ENCODE data around the gene ANKRD50. TPM values are rescaled to one million over a fixed set of nuclear protein-coding genes. Genes with fewer than 3 reads are reported as not detected.

Gene ANKRD50
- total RNA-seq, 1 donor from 2014 or later: 29.4 TPM

DNA sequence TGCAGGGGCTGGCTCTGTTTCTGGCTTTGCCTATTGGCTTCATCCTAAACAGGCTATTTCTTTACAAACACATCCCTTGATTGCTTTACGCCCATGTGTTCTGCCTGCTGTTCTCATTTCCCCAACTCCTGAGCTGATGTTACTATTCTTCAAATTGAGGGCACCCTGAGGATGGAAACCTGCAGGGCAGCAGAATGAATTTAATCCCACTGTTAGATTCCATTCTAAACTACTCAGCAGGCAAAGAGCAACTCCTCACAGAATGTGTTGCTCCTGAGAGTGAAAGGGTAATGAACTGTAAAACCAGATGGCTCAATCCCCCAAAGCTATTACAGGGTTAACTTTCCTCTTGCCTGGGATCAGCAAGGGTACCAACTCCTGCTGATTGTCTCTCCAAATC lies 75.7 kb downstream of the ANKRD50 start:
- H3K27ac Mint-ChIP-seq (ENCODE audit: unreplicated experiment): no peak overlapping the region
- Histone ChIP-seq H3K9ac (ENCODE audit: low read length) (no peak overlapping the region), H3K4me1 (ENCODE audit: insufficient read depth, low read length) (peaks cover 5% of the 10 kb centered on the region), H3K9me3 (ENCODE audit: insufficient read depth, low read depth, low read length) (no peaks in the 10 kb centered on the region), H3K36me3 (ENCODE audit: insufficient read depth, low read length) (no peaks in the 10 kb centered on the region), H3K27me3 (ENCODE audit: insufficient read depth, low read length) (no peaks in the 10 kb centered on the region), H4K20me1 (ENCODE audit: insufficient read depth, low read length) (no peaks in the 10 kb centered on the region), H2AFZ (ENCODE audit: low read depth, low read length) (no peak overlapping the region), H3K4me2 (ENCODE audit: low read length) (no peak overlapping the region), H3K79me2 (ENCODE audit: insufficient read depth, low read length) (no peaks in the 10 kb centered on the region), H3K4me3 (ENCODE audit: insufficient read depth, low read depth, low read length) (no peak overlapping the region), H3K27ac (ENCODE audit: low read depth, low read length) (no peak overlapping the region)
- no peaks in the 10 kb centered on the region for H3K27me3 Mint-ChIP-seq (ENCODE audit: low read depth, unreplicated experiment)
- TF ChIP-seq CTCF (IDR thresholded peaks at IDR 0.05; ENCODE audit: insufficient read depth, low read depth, low read length): no peak
- TF ChIP-seq EZH2 (IDR thresholded peaks at IDR 0.05; ENCODE audit: insufficient read depth, low read length): no peak
- H3K4me3 Mint-ChIP-seq (ENCODE audit: unreplicated experiment): no peak overlapping the region
- H3K36me3 Mint-ChIP-seq (ENCODE audit: low read depth, unreplicated experiment): peaks cover 4% of the 10 kb centered on the region
- FAIRE-seq: no peak
- peak; percentile 6 for DNase-seq (ENCODE audit: low read depth)
- peaks cover 9% of the 10 kb centered on the region for H3K4me1 Mint-ChIP-seq (ENCODE audit: low read depth, unreplicated experiment)
- H3K9me3 Mint-ChIP-seq (ENCODE audit: unreplicated experiment): no peaks in the 10 kb centered on the region

DNA sequence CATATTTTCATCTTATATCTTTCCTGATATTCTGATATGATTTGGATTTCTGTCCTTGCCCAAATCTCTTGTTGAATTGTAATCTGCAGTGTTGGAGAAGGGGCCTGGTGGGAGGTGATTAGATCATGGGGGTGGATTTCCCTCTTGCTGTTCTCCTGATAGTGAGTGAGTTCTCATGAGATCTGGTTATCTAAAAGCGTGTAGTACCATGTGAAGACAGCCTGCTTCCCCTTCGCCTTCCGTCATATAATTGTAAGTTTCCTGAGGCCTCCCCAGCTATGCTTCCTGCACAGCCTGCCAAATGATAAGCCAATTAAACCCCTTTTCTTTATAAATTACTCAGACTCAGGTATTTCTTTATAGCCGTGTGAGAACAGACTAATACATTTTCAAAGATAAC lies 77.2 kb downstream of the ANKRD50 start:
- TF ChIP-seq CTCF (IDR thresholded peaks at IDR 0.05; ENCODE audit: insufficient read depth, low read depth, low read length): no peak
- no peak for TF ChIP-seq EZH2 (IDR thresholded peaks at IDR 0.05; ENCODE audit: insufficient read depth, low read length)
- Mint-ChIP-seq H3K36me3 (ENCODE audit: low read depth, unreplicated experiment) (peaks cover 4% of the 10 kb centered on the region), H3K4me3 (ENCODE audit: unreplicated experiment) (no peak overlapping the region), H3K4me1 (ENCODE audit: low read depth, unreplicated experiment) (peaks cover 11% of the 10 kb centered on the region), H3K9me3 (ENCODE audit: unreplicated experiment) (no peaks in the 10 kb centered on the region), H3K27ac (ENCODE audit: unreplicated experiment) (no peak overlapping the region), H3K27me3 (ENCODE audit: low read depth, unreplicated experiment) (no peaks in the 10 kb centered on the region)
- no peaks in the 10 kb centered on the region for H4K20me1 ChIP-seq (ENCODE audit: insufficient read depth, low read length)
- FAIRE-seq: no peak
- DNase-seq (ENCODE audit: low read depth): no peak
- H3K79me2 ChIP-seq (ENCODE audit: insufficient read depth, low read length): no peaks in the 10 kb centered on the region
- H3K36me3 ChIP-seq (ENCODE audit: insufficient read depth, low read length): no peaks in the 10 kb centered on the region
- H3K4me3 ChIP-seq (ENCODE audit: insufficient read depth, low read depth, low read length): no peak overlapping the region
- H3K9ac ChIP-seq (ENCODE audit: low read length): no peak overlapping the region
- no peak overlapping the region for H3K4me2 ChIP-seq (ENCODE audit: low read length)
- peaks cover 7% of the 10 kb centered on the region for H3K4me1 ChIP-seq (ENCODE audit: insufficient read depth, low read length)
- no peak overlapping the region for H3K27ac ChIP-seq (ENCODE audit: low read depth, low read length)
- no peaks in the 10 kb centered on the region for H3K27me3 ChIP-seq (ENCODE audit: insufficient read depth, low read length)
- no peak overlapping the region for H2AFZ ChIP-seq (ENCODE audit: low read depth, low read length)
- no peaks in the 10 kb centered on the region for H3K9me3 ChIP-seq (ENCODE audit: insufficient read depth, low read depth, low read length)

DNA sequence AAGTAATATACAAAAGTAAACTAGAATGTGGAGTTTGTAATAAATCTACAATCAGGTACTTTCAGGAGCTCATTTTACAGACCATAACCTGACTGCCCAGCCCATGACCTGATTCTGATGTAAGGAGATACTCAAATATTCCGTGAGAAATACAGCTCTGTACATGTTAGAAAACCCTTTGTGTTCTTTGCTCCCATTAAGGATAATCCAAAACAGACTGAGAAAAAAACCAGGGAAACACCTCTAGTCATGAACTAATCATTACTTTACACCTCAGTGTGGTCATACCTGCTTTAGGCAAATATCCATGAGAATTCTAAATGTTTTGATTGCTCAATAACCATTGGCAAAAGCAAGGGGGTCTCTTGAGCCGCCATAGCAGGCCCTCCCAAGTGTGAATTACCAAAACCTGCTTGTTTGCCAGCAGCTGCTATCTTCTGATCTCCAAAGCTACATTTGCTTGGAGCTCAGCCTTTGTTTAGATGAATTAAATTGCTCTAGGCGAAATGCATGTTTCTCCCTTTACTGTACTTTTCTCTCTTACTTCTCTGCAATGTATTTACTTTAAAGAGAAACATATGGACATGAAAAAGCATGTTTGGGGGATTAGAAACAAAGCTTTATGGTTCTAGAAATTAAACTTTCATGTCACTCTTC lies 79.1 kb downstream of the ANKRD50 start:
- H3K4me1 ChIP-seq (ENCODE audit: insufficient read depth, low read length): peaks cover 7% of the 10 kb centered on the region
- H3K4me3 ChIP-seq (ENCODE audit: insufficient read depth, low read depth, low read length): no peak overlapping the region
- H3K79me2 ChIP-seq (ENCODE audit: insufficient read depth, low read length): no peaks in the 10 kb centered on the region
- H3K4me1 Mint-ChIP-seq (ENCODE audit: low read depth, unreplicated experiment): peaks cover 11% of the 10 kb centered on the region
- H3K27ac Mint-ChIP-seq (ENCODE audit: unreplicated experiment): no peak overlapping the region
- no peaks in the 10 kb centered on the region for H3K27me3 Mint-ChIP-seq (ENCODE audit: low read depth, unreplicated experiment)
- no peak overlapping the region for H3K4me3 Mint-ChIP-seq (ENCODE audit: unreplicated experiment)
- H2AFZ ChIP-seq (ENCODE audit: low read depth, low read length): no peak overlapping the region
- FAIRE-seq (no peak), DNase-seq (ENCODE audit: low read depth) (no peak)
- no peak overlapping the region for H3K9ac ChIP-seq (ENCODE audit: low read length)
- TF ChIP-seq EZH2 (IDR thresholded peaks at IDR 0.05; ENCODE audit: insufficient read depth, low read length) (no peak), CTCF (IDR thresholded peaks at IDR 0.05; ENCODE audit: insufficient read depth, low read depth, low read length) (no peak)
- no peak overlapping the region for H3K27ac ChIP-seq (ENCODE audit: low read depth, low read length)
- peaks cover 4% of the 10 kb centered on the region for H3K36me3 Mint-ChIP-seq (ENCODE audit: low read depth, unreplicated experiment)
- no peaks in the 10 kb centered on the region for H4K20me1 ChIP-seq (ENCODE audit: insufficient read depth, low read length)
- H3K9me3 Mint-ChIP-seq (ENCODE audit: unreplicated experiment): no peaks in the 10 kb centered on the region
- H3K9me3 ChIP-seq (ENCODE audit: insufficient read depth, low read depth, low read length): no peaks in the 10 kb centered on the region
- H3K36me3 ChIP-seq (ENCODE audit: insufficient read depth, low read length): no peaks in the 10 kb centered on the region
- H3K27me3 ChIP-seq (ENCODE audit: insufficient read depth, low read length): no peaks in the 10 kb centered on the region
- H3K4me2 ChIP-seq (ENCODE audit: low read length): no peak overlapping the region
